AG09309 (cell line): Measurements from ENCODE around the gene CAPN15.

Experiments used
- DNase-seq: peaks from one replicate; pipeline ENCODE4 v3.0.0-alpha.2; 2010; ENCODE audit warnings: low read depth
- H3K4me3 ChIP-seq: 2 replicates; pipeline ENCODE4 v1.5.1; 2011; ENCODE audit warnings: mild to moderate bottlenecking, low read depth, low read length, moderate library complexity; ENCODE audit not compliant: control insufficient read depth
- CTCF ChIP-seq: IDR thresholded peaks from 2 replicates; pipeline ENCODE4 v1.5.1; 2011; ENCODE audit warnings: mild to moderate bottlenecking, low read depth, low read length, inconsistent platforms; ENCODE audit not compliant: insufficient read depth, control insufficient read depth; ENCODE audit errors: missing control alignments

Gene CAPN15

DNA sequence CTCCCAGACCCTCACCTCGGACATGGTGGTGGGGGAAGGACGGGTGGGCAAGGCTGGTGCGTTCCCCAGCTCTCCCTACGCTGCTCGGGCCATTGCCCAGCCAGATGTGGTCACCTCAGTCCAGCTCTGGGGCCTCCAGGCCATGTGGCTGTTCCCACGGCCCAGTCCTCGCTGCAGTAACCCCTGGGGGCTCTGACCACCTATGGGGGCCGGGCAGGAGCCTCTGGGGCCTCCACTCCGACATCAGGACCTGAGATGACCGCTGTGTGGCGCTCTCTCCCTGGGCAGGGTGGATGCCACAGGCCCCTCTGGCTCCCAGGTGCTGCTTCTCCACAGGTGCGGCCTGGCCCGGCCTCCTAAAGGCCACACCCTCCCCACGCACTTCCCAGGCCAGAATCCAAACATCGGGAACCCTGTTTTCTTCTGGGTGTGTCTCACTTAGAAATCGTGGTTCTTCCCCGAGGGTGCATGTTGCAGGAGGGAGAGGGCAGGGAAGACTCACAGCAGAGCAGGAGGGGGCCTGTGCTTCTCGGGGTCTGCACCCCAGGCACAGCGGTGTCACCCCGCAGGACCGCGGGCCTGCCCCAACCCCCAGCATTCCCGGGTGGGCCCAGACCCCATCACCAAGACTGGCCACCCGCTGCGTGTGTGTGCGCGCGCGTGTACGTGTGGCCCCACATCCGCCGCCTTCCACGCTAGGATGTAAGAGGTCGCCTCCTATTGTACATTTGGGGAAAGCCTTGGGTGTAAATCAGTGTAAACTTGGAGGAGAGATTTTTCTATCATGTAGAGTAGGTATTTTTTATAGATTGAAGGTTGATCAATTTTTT, 5.9 kb upstream of the CAPN15 start:
- DNase-seq, result no peak
- no peak overlapping the region for H3K4me3 ChIP-seq
- no peak for TF ChIP-seq CTCF

DNA sequence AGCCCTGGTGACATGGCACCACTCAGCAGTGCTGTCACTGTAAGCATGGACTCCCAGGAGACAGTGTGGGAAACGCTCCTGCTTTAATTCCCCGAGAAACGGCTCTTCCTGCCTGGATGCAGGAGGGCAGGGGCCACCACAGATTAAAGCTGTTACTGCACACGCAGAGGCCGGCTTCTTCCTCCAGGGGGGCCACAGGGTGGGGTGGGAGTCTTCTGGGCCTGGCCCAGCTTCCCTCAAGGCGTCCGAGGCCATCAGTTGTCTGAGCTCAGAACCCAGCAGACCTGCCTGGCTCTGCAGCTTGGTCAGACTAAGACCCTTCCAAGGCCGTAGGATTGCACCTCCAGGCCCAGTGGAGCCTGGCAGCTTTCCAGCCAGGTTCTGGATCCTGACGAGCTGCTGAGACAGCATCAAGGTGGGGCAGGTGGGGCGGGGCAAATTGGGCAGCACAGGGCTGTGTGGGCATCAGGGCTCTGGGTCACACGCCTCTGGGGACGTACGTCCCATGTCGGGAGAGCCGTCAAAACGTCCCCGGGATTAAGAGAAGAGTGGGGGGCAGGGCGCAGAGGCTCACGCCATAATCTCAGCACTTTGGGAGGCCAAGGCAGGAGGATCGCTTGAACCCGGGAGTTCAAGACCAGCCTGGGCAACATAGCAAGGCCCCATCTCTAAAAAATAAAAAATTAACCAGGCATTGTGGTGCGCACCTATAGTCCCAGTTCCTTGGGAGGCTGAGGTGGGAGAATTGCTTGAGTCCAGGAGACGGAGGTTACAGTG, 5.0 kb upstream of the CAPN15 start:
- TF ChIP-seq CTCF, result no peak
- no peak overlapping the region for H3K4me3 ChIP-seq
- no peak for DNase-seq

- H3K4me3 ChIP-seq, result no peak overlapping the region
- TF ChIP-seq CTCF, result no peak
- DNase-seq, result no peak
Observed at GRCh38 chr16:523097-523741, 4.3 kb upstream of the CAPN15 start.

DNA sequence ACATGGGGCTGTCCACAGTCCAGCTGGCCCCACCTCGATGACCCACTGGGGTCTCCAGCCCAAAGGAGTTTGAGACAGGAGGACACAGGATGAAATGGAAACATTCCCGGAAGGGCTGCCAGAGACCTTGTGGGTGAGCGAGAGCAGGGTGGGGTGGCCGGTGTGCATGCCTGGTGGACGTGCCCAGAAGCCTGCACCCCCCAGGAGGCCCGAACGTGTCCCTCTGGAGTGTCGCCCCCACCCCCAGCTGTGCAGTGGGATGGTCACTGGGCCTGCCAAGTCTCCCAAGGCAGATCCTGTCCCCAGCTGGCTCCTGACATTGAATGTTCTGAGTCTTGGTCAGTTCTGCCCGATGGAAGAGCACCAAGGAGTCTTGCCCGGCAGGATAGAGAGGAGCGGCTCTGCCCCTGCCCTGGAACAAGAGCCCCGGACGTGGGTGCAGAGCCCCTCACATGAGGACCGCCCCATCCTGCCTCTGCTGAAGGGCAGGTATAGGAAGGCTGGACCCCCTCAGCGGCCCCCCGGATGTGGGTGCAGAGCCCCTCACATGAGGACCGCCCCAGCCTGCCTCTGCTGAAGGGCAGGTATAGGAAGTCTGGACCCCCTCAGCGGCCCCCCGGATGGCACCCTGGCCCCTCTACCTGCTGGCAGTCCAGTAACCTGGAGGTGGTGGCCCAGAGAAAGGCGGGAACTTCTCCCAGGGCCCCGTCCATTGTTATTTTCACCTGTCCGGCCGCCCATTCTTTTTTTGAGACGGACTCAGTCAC, 3.1 kb upstream of the CAPN15 start:
- no peak for TF ChIP-seq CTCF
- H3K4me3 ChIP-seq, result no peak overlapping the region
- DNase-seq, result no peak

DNA sequence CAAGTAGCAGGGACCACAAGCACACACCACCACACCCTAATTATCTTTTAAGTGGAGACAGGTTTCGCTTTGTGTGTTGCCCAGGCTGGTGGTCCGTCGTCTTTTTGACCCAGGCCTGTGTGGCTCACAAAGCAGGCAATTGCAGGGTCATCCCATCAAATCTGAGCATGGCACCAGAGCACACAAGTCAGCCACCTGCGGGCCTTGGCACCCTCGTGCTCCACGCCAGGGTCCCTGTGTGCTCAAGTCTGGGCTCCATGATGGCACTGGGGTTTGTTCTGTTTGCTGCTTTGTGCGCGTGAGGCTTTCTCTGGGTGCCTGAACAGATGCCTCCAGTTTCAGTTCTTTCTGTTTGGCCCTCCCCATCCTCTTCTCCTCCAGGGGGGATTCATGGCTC, 2.4 kb upstream of the CAPN15 start:
- H3K4me3 ChIP-seq, result no peak overlapping the region
- no peak for DNase-seq
- TF ChIP-seq CTCF, result no peak
